NT2/D1 (cell line): ENCODE results near the gene FGFR3.

Source experiments
- DNase-seq: peaks from one replicate; pipeline ENCODE4 v3.0.0-alpha.2; 2011; ENCODE audit warnings: low read depth, low spot score
- H3K27me3 ChIP-seq: 2 replicates; pipeline ENCODE4 v1.6.0; 2011; ENCODE audit warnings: mild to moderate bottlenecking; ENCODE audit not compliant: insufficient read length, insufficient read depth
- H3K36me3 ChIP-seq: 2 replicates; pipeline ENCODE4 v1.6.1; 2011; ENCODE audit warnings: mild to moderate bottlenecking, low read length, mixed read lengths; ENCODE audit not compliant: insufficient read depth, insufficient read length
- H3K4me1 ChIP-seq: 2 replicates; pipeline ENCODE4 v1.5.1; 2011; ENCODE audit not compliant: insufficient read depth, insufficient read length
- H3K4me3 ChIP-seq: 2 replicates; pipeline ENCODE4 v1.5.1; 2011; ENCODE audit warnings: low read depth; ENCODE audit not compliant: insufficient read length
- H3K9ac ChIP-seq: 2 replicates; pipeline ENCODE4 v1.6.0; 2011; ENCODE audit warnings: low read depth; ENCODE audit not compliant: insufficient read length
- H3K9me3 ChIP-seq: 2 replicates; pipeline ENCODE4 v1.5.1; 2011; ENCODE audit warnings: mild to moderate bottlenecking, low read length; ENCODE audit not compliant: insufficient read depth
- SUZ12 ChIP-seq: IDR thresholded peaks from 2 replicates; pipeline ENCODE4 v1.6.1; 2011; ENCODE audit not compliant: insufficient read length, insufficient read depth; ENCODE audit errors: extremely low read depth
- YY1 ChIP-seq: IDR thresholded peaks from 2 replicates; pipeline ENCODE4 v1.6.1; 2011; ENCODE audit not compliant: insufficient read length, insufficient read depth
- ZNF274 ChIP-seq: IDR thresholded peaks from 2 replicates; pipeline ENCODE4 v1.6.1; 2011; ENCODE audit warnings: mild to moderate bottlenecking, low read depth, low read length

The FGFR3 gene

DNA sequence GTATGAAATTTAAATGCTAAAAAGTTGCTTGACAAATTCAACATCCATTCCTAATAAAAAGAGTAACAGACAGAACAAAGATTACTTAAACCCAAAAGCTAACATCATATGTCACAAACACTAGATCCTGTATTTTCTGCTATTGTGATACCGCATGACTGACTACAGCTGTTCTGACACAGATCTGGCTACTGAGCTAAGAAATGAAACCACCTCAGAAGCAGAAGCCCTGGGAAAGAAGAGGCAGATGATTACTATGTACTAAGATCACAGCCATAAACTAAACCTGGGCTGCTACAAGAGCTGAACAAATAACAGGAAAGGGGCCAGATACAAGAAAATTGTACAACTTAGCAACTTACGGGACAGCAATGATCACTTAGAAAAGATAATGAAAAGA lies 53.5 kb downstream of the FGFR3 start:
- Histone ChIP-seq H3K27me3 (no peaks in the 10 kb centered on the region), H3K9me3 (no peaks in the 10 kb centered on the region), H3K36me3 (peaks cover 68% of the 10 kb centered on the region), H3K4me1 (peaks cover 5% of the 10 kb centered on the region), H3K4me3 (no peak overlapping the region), H3K9ac (no peak overlapping the region)
- TF ChIP-seq SUZ12 (no peak), YY1 (no peak), ZNF274 (no peak)
- no peak for DNase-seq

DNA sequence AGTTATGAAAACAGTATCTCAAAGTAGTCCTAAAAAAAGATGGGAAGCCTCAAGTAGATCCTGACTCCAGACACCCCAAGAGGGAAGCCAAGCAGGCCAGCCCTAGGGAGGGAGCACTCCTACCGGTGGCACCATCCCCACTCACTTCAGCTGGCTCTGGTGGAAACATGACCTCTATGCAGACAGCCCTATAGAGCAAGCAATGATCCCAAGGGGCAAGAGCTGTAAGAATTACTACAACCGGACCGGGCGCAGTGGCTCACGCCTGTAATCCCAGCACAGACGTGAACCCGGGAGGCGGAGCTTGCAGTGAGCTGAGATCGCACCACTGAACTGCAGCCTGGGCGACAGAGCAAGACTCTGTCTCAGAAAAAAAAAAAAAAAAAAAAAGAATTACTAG lies 57.2 kb downstream of the FGFR3 start:
- no peak overlapping the region for H3K4me3 ChIP-seq
- H3K9ac ChIP-seq = no peak overlapping the region
- H3K4me1 ChIP-seq = peaks cover 6% of the 10 kb centered on the region
- no peaks in the 10 kb centered on the region for H3K9me3 ChIP-seq
- TF ChIP-seq YY1 (no peak), ZNF274 (no peak)
- DNase-seq = no peak
- H3K36me3 ChIP-seq = peaks cover 51% of the 10 kb centered on the region
- no peaks in the 10 kb centered on the region for H3K27me3 ChIP-seq

DNA sequence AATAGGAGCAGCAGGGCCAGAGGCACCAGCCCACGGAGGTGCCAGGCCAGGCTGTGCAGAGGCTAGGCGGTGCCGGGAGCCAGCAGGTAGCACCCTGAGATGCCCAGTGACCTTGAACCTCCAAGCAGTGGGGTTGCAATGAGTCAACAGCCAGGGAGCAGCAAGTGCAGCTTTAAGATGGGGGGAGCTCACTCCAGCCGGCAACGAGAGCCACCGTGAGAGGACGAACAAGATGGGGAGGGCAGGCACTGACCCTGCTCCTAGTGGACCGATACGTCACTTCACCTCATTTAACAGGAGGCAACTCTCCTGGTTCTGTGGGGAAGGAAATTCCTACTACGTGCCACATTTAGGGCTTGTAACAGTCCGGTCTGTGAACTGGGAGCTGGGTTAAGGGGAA lies 58.1 kb downstream of the FGFR3 start:
- no peak for DNase-seq
- Histone ChIP-seq H3K4me1 (peaks cover 6% of the 10 kb centered on the region), H3K9ac (no peak overlapping the region), H3K4me3 (no peak overlapping the region), H3K36me3 (peaks cover 43% of the 10 kb centered on the region), H3K27me3 (no peaks in the 10 kb centered on the region), H3K9me3 (no peaks in the 10 kb centered on the region)
- TF ChIP-seq SUZ12 (no peak), YY1 (no peak)

DNA sequence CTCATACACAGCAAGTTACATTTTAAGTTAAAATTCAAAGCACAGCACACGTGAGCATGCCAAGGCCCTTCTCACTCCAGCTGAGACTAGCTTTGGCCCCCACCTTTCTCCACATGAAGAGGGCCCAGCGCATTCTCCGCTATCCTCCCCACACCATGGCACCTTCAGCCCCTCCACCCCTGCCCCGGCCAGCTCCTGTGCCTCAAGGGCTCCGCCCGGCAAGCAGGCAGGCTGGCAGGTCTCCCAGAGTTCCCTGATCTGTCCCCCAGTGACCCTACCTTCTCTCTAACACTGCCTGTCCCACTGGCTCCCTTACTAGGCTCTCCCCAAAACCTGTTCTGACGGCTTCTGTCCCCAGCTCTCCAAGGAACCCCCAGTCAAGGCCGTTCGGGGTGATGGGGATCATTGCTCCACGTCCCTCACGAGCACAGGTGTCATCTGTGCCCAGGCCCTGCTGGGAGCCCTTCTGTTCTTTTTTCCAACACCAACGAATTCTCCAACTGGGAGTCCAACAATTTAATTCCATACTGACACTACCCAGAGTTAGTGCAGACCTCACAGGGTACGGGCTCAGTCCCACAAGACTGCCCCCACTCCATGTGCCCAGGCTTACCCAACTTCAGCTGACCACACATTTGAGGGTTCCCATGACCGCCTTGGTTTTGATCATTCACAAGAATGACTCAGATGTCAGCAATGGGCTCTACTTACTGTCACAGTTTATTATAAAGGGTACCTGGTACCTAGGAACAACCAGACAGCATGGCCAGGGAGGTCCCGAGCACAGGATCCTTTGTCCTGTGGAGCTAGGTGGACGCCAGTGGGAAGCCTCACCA lies 58.7 kb downstream of the FGFR3 start:
- peaks cover 6% of the 10 kb centered on the region for H3K4me1 ChIP-seq
- H3K36me3 ChIP-seq = peaks cover 37% of the 10 kb centered on the region
- no peak for DNase-seq

DNA sequence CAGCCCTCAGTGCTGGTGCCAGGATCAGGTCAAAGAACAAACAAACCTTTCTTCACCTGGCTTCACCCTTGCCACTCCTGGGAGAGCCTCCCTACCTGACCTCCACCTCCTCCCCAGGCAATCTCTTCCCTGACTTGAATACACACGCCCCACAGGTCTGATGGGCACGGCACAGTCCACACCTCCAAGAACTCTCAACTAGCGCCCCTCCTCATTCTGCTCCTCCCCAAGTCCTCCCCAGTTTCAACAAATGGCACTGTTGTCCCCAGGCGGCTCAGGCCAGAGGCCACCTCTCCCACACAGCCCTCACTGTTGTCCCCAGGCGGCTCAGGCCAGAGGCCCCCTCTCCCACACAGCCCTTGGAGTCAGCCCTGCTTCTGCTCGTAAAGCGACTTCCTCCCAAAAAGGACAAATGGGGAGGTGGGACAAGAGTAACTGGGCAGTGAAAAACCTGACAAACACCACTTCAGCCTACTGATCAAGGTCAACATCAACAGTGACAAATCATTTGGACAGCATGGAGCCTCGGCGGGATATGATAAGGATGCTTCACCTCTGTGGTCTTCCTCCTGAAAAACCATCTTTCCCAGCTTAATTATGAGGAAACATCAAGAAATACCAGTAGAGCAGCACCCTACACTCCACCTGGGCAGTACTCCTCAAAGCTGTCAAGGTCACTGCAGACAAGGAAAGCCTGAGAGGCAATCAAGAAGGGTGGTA lies 60.0 kb downstream of the FGFR3 start:
- no peak overlapping the region for H3K9ac ChIP-seq
- DNase-seq = no peak
- TF ChIP-seq ZNF274 (no peak), SUZ12 (no peak)
- no peak overlapping the region for H3K4me3 ChIP-seq
- H3K9me3 ChIP-seq = no peaks in the 10 kb centered on the region
- peaks cover 33% of the 10 kb centered on the region for H3K36me3 ChIP-seq
- H3K27me3 ChIP-seq = peaks cover 15% of the 10 kb centered on the region
- H3K4me1 ChIP-seq = peaks cover 19% of the 10 kb centered on the region

More for the DNA sequence above, 58.7 kb downstream of the FGFR3 start:
- Histone ChIP-seq H3K27me3 (peaks cover 3% of the 10 kb centered on the region), H3K4me3 (no peak overlapping the region), H3K9ac (no peak overlapping the region), H3K9me3 (no peaks in the 10 kb centered on the region)
- TF ChIP-seq YY1 = no peak
- TF ChIP-seq SUZ12 = no peak

DNA sequence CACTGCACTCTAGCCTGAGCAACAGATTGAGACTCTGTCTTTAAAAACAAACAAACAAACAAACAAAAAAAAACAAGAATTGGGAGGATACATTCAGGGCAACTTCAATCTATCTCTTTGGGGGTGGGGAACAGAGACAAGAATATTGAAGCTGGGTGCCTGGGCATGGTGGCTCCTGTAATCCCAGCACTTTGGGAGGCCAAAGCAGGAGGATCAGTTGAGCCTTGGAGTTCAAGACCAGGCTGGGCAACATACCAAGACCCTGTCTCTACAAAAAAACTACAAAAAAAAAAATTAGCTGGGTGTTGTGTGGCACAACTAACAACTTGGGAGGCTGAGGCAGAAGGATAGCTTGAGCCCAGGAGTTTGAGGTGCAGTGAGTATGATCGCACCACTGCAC lies 61.7 kb downstream of the FGFR3 start:
- peak overlapping the region; percentile 89 for H3K9ac ChIP-seq

DNA sequence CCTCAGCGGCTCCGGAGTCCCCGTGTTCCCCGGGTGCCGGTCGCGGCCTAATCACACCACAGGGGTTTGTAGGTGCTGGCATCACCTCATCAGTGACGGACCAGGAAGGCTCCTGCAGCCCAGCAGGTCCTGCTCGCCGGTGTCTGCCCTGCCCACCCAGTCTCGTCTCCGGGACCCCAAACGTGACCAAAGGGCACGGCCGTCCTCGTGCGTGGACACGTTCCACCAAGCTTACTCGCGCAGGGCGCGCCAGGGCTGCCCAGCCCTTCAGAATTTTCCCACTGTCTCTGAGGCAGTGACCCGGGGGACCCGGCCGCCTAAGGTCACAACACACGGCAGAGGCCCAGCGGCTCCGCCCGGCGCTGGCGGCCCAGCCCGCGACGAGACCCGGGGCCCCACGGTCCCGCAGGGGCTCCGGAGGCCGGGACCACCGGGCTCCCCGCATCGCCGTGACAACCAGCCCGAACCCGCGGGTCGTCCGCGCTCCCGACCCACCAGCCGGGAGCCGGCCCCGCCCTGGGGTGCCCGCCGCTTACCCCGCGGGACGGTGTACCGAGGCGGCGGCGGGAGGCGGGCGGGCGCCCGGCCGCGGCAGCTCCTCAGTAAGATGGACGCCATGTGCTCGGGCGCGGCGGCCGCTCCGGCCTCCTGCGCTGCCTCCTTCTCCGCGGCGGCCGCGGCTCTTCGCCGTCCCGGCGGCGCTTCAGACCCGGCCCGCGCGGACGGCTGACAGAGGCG lies 62.4 kb downstream of the FGFR3 start:
- peak overlapping the region; percentile 98 for H3K4me3 ChIP-seq
- no peak for DNase-seq
- H3K9ac ChIP-seq = peak overlapping the region; percentile 89
- H3K4me1 ChIP-seq = peaks cover 21% of the 10 kb centered on the region
- H3K27me3 ChIP-seq = peaks cover 20% of the 10 kb centered on the region
- H3K9me3 ChIP-seq = no peaks in the 10 kb centered on the region
- H3K36me3 ChIP-seq = peaks cover 31% of the 10 kb centered on the region
- TF ChIP-seq ZNF274 (no peak), YY1 (no peak), SUZ12 (no peak)

More for the DNA sequence above, 61.7 kb downstream of the FGFR3 start:
- peaks cover 20% of the 10 kb centered on the region for H3K27me3 ChIP-seq
- peaks cover 21% of the 10 kb centered on the region for H3K4me1 ChIP-seq
- no peak for DNase-seq
- no peaks in the 10 kb centered on the region for H3K9me3 ChIP-seq
- TF ChIP-seq ZNF274 (no peak), SUZ12 (no peak), YY1 (no peak)
- peaks cover 31% of the 10 kb centered on the region for H3K36me3 ChIP-seq
- peak overlapping the region; percentile 98 for H3K4me3 ChIP-seq
